GM12878 (cell line): Measurements from ENCODE around the gene FYB1. TPM values are rescaled to one million over a fixed set of nuclear protein-coding genes. Genes with fewer than 3 reads are reported as not detected.

ENCODE experiments used
- ATAC-seq: fragments of 200-7000 bp; cut with Tn5 transposase; 3 replicates; pipeline ENCODE4 v1.9.1; 2020; ENCODE audit warnings: mild to moderate bottlenecking, moderate library complexity
- BruUV-seq: library from RNA; stranded (reverse); fragments of 400-500 nt; replicated peaks from 2 replicates; lab custom pipeline; 2021; lab: Mats Ljungman, UMichigan
- CTCF ChIA-PET: fragments of 300-600 bp; sonication (Branson Sonifier 250); formaldehyde crosslinking; extraction: SDS; loops from one replicate; lab custom pipeline; 2021; ENCODE audit warnings: inconsistent platforms; lab: Yijun Ruan, JAX
- POLR2A ChIA-PET: fragments of 350-600 bp; formaldehyde crosslinking; extraction: SDS; loops from one replicate; lab custom pipeline; 2021; ENCODE audit warnings: inconsistent platforms; lab: Charles Lee
- RAD21 ChIA-PET: fragments of 300-600 bp; sonication (Branson Sonifier 250); formaldehyde crosslinking; loops from one replicate; lab custom pipeline; 2023; ENCODE audit warnings: antibody characterized with exemption; ENCODE audit not compliant: unreplicated experiment; lab: Charles Lee
- SMC1A ChIA-PET: fragments of 300-600 bp; sonication (Branson Sonifier 250); formaldehyde crosslinking; loops from one replicate; lab custom pipeline; 2023; ENCODE audit not compliant: unreplicated experiment, uncharacterized antibody; lab: Charles Lee
- DNase-seq: peaks from one replicate; pipeline ENCODE4 v3.0.0-alpha.2; 2011; ENCODE audit warnings: low read depth, low spot score
- FAIRE-seq: peaks from 3 replicates; lab custom pipeline; 2011; peaks lifted over from hg19 to GRCh38; lab: Jason Lieb, UNC
- H2AFZ ChIP-seq: 2 replicates; pipeline ENCODE4 v1.6.0; 2011; ENCODE audit warnings: low read depth, low read length, control low read depth; ENCODE audit not compliant: control insufficient read depth
- H3K27ac ChIP-seq: 2 replicates; pipeline ENCODE4 v1.5.1; 2011; ENCODE audit warnings: control low read depth; ENCODE audit not compliant: control insufficient read depth, insufficient read depth
- H3K27me3 ChIP-seq, 2 experiments: replicated peaks in 1 of 2; 2 replicates each; pipeline versions ENCODE4 v1.6.0 to v1.6.1; 2011; ENCODE audit warnings: low read length in 1 of 2; ENCODE audit not compliant: control insufficient read depth in 2 of 2, insufficient read depth in 2 of 2
- H3K36me3 ChIP-seq, 2 experiments: 2 replicates each; pipeline ENCODE4 v1.5.1; 2011; ENCODE audit warnings: low read length in 1 of 2; ENCODE audit not compliant: control insufficient read depth in 2 of 2, insufficient read depth in 2 of 2
- H3K4me1 ChIP-seq: 2 replicates; pipeline ENCODE4 v1.6.1; 2011; ENCODE audit warnings: mild to moderate bottlenecking, low read length, moderate library complexity, mixed read lengths; ENCODE audit not compliant: control insufficient read depth, insufficient read depth
- H3K4me2 ChIP-seq: 2 replicates; pipeline ENCODE4 v1.6.0; 2011; ENCODE audit warnings: control low read depth; ENCODE audit not compliant: control insufficient read depth, insufficient read depth
- H3K4me3 ChIP-seq: fragments of 200-600 bp; sonication (generic); 2 replicates; pipeline ENCODE4 v1.5.1; 2016
- H3K79me2 ChIP-seq: 2 replicates; pipeline ENCODE4 v1.6.0; 2011; ENCODE audit warnings: low read length; ENCODE audit not compliant: control insufficient read depth, insufficient read depth
- H3K9ac ChIP-seq: 2 replicates; pipeline ENCODE4 v1.8.0; 2011; ENCODE audit warnings: low read length, control low read depth, mixed read lengths; ENCODE audit not compliant: control insufficient read depth, insufficient read depth
- H3K9me3 ChIP-seq: replicated peaks from 3 replicates; pipeline ENCODE4 v1.5.1; 2011; ENCODE audit warnings: mild to moderate bottlenecking, low read length; ENCODE audit not compliant: control insufficient read depth, insufficient read depth
- H4K20me1 ChIP-seq: 2 replicates; pipeline ENCODE4 v1.6.0; 2011; ENCODE audit not compliant: control insufficient read depth, insufficient read depth
- CBX3 ChIP-seq: fragments of 200-600 bp; sonication (generic); IDR thresholded peaks from 2 replicates; pipeline ENCODE4 v1.6.1; 2016; ENCODE audit warnings: low read depth, borderline replicate concordance
- CUX1 ChIP-seq: IDR thresholded peaks from 2 replicates; pipeline ENCODE4 v1.6.1; 2012; ENCODE audit warnings: improper control_type of control experiment, low read depth, low read length; ENCODE audit not compliant: insufficient replicate concordance
- NBN ChIP-seq: fragments of 450-650 bp; IDR thresholded peaks from 2 replicates; pipeline ENCODE4 v1.6.1; 2016
- RBBP5 ChIP-seq: fragments of 200-600 bp; sonication (generic); conservative IDR thresholded peaks from 2 replicates; pipeline ENCODE4 v1.6.1; 2016
- ZBTB40 ChIP-seq: fragments of 450-650 bp; IDR thresholded peaks from 2 replicates; pipeline ENCODE4 v1.6.1; 2016; ENCODE audit warnings: mild to moderate bottlenecking, moderate library complexity, borderline replicate concordance
- WGBS: methylation state at CpG from one replicate; pipeline ENCODE4 v1.1.6; 2016; ENCODE audit warnings: low lambda C conversion rate; ENCODE audit not compliant: insufficient replicate concordance, insufficient coverage; ENCODE audit errors: missing lambda C conversion rate; 5-methylcytosine and 5-hydroxymethylcytosine counted together
- in situ Hi-C: fragments of 300-500 bp; cut with MboI; formaldehyde crosslinking; loops from 9 replicates; pipeline ENCODE4 v1.14.3; 2018; ENCODE audit warnings: mixed read lengths
- intact Hi-C: fragments of 100-400 bp; cut with micrococcal nuclease; formaldehyde crosslinking; loops from one replicate; pipeline ENCODE4 v1.14.2; 2022; ENCODE audit not compliant: unreplicated experiment
- polyA plus RNA-seq, 11 experiments: library from polyadenylated mRNA; depleted of rRNA in 4 of 11; unstranded in 6 of 11; stranded (reverse) in 5 of 11; fragments of >200 nt; fragmentation: Nextera tagmentation in 4 of 11; fragmentation: Illumina TruSeq in 1 of 11; extraction: Ambion mirVana in 4 of 11; extraction: Trizol in 1 of 11; gene quantifications; 1 replicate in 1 of 11; 2 replicates in 10 of 11; pipeline versions ENCODE4 v1.2.1 to v1.2.3, GENCODE V29; 2011 to 2016; ENCODE audit warnings: inconsistent platforms in 2 of 11, missing spikeins in 2 of 11, low read depth in 1 of 11
- total RNA-seq, 4 experiments: library from RNA; depleted of rRNA in 3 of 4; stranded (reverse); fragments of >200 nt in 3 of 4; fragmentation: Illumina TruSeq in 1 of 4; extraction: Trizol in 1 of 4; gene quantifications; 2 replicates each; pipeline versions ENCODE4 v1.2.1 to v1.2.3, GENCODE V29; 2013 to 2021

Gene FYB1
- total and polyA plus RNA-seq, 10 of the 15 experiments (the other 5 are each of a cell fraction or from before 2014, with no cell fraction given): 0.06 to 4.3 (median 0.25) TPM; not detected in 2

- no peak overlapping the region for H2AFZ ChIP-seq
- no TSS peak for BruUV-seq
These were observed 99.8 kb downstream of the FYB1 start for GRCh38 chr5:39119404-39120051.

More at GRCh38 chr5:39119404-39120051, 99.8 kb downstream of the FYB1 start:
- Histone ChIP-seq H3K9ac (no peak overlapping the region), H3K27me3 (no peaks in the 10 kb centered on the region), H3K4me2 (no peak overlapping the region), H3K27ac (no peak overlapping the region), H3K9me3 (no peaks in the 10 kb centered on the region), H3K36me3 (no peaks in the 10 kb centered on the region), H4K20me1 (no peaks in the 10 kb centered on the region), H3K4me1 (no peaks in the 10 kb centered on the region), H3K4me3 (no peak overlapping the region), H3K79me2 (no peaks in the 10 kb centered on the region)
- ChIA-PET POLR2A (no interaction called here), RAD21 (no interaction called here), CTCF (interaction anchor here (1.1 to 2.5 kb wide), 4 partner anchors 38 to 256 kb away, joined by 3 to 10 read pairs (median 4); no protein-coding TSS in a partner anchor), SMC1A (interaction anchor here (1.2 kb wide), 1 partner anchor 302 kb away, joined by 3 read pairs; no protein-coding TSS in a partner anchor)
- DNase-seq (no peak), ATAC-seq (no peak), FAIRE-seq (no peak)
- intact Hi-C loops: no loop called here
- in situ Hi-C loops: no loop called here
- no peak for TF ChIP-seq NBN
- TF ChIP-seq ZBTB40: no peak
- TF ChIP-seq CBX3: no peak
- TF ChIP-seq RBBP5: no peak
- TF ChIP-seq CUX1: no peak
- 12% methylated on average over 3 of the region's 3 CpGs for WGBS
